ENCODE measurements around the gene GALNT2.

The GALNT2 gene

DNA sequence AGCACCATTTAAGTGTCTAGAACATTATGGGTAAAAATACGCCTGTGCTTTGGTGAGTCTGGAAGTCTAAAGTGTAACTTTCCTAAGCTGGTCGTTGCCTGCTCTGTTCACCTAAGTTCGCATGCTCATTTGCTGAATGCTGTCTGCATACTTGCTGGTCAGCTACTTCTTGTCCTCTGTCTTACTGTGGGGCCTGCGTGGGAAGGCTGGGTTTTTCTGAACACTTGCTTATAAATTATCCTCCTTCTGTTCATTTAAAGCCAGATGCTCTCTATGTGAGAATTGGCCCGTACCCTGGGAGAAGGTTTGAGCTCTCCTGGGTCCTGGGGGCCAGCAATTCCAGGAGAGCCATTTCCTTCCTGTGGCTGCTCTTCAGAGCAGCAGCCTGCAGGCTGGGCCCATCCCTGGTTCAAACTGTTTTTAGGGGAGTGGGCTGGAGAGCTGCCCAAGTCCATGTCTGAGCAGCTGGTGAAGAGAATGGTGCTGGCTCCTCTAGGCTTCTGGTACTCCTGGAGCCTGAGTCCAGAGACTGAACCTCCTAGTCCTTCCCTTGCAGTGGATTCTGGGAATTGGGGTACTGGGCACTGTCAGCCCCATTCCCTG, 75.7 kb downstream of the GALNT2 start:
- TF ChIP-seq, protein P1, sequence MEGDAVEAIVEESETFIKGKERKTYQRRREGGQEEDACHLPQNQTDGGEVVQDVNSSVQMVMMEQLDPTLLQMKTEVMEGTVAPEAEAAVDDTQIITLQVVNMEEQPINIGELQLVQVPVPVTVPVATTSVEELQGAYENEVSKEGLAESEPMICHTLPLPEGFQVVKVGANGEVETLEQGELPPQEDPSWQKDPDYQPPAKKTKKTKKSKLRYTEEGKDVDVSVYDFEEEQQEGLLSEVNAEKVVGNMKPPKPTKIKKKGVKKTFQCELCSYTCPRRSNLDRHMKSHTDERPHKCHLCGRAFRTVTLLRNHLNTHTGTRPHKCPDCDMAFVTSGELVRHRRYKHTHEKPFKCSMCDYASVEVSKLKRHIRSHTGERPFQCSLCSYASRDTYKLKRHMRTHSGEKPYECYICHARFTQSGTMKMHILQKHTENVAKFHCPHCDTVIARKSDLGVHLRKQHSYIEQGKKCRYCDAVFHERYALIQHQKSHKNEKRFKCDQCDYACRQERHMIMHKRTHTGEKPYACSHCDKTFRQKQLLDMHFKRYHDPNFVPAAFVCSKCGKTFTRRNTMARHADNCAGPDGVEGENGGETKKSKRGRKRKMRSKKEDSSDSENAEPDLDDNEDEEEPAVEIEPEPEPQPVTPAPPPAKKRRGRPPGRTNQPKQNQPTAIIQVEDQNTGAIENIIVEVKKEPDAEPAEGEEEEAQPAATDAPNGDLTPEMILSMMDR (IDR thresholded peaks at IDR 0.05): no peak
- TF ChIP-seq ZFX (IDR thresholded peaks at IDR 0.05; ENCODE audit: borderline replicate concordance): no peak

DNA sequence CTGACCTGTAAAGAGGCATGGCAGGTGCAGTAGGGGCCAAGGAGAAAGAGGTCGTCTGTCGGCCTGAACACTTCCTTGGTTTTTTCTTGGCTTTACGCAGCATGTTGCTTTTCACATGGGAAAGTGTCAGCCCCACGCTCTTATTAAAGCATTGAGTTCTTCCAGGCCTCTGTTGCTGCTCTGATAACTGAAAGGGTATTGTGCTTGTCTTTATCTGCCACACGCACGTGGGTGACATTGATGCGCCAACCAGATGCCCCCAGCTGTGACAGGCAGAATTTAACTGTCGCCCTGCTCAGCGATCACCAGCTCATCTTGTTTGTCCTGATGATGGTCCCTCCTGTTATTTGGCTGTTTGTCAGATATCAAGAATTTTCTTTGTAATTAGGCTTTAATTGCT, 76.5 kb downstream of the GALNT2 start:
- TF ChIP-seq ZFX (IDR thresholded peaks at IDR 0.05; ENCODE audit: borderline replicate concordance): no peak
- TF ChIP-seq, protein P1 (IDR thresholded peaks at IDR 0.05): no peak
- H3K27ac ChIP-seq: no peak overlapping the region

More for the DNA sequence above, 75.7 kb downstream of the GALNT2 start:
- H3K27ac ChIP-seq: no peak overlapping the region

DNA sequence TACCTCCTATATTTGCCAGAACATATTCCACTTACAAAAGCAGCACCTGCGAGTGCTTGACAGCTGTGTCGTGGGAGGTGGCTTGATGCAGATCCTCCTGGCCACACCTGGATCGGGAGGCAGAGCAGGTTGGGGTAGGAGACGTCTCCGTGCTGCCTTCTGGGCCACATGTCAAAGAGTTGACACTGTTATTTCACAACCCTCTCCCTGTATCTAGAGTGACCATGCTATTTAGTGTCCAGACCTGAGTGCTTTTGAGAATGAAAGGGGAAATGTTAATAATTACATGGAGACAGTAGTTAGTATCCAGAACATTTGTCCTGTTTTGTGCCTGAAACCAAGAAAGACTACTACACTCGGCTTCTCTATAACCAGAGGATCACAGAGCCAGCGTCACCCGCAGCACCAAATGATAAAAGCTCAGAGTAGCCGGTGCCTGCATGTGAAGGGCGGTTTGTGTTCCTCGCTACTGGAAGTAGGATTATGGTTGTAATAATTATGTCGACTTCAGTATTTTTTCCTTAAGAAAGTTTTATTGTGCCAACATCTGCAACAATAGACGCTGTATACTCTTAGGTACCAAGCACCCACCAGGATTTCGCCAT, 77.1 kb downstream of the GALNT2 start:
- TF ChIP-seq, protein P1 (IDR thresholded peaks at IDR 0.05): no peak
- no peak for TF ChIP-seq ZFX (IDR thresholded peaks at IDR 0.05; ENCODE audit: borderline replicate concordance)
- no peak overlapping the region for H3K27ac ChIP-seq

DNA sequence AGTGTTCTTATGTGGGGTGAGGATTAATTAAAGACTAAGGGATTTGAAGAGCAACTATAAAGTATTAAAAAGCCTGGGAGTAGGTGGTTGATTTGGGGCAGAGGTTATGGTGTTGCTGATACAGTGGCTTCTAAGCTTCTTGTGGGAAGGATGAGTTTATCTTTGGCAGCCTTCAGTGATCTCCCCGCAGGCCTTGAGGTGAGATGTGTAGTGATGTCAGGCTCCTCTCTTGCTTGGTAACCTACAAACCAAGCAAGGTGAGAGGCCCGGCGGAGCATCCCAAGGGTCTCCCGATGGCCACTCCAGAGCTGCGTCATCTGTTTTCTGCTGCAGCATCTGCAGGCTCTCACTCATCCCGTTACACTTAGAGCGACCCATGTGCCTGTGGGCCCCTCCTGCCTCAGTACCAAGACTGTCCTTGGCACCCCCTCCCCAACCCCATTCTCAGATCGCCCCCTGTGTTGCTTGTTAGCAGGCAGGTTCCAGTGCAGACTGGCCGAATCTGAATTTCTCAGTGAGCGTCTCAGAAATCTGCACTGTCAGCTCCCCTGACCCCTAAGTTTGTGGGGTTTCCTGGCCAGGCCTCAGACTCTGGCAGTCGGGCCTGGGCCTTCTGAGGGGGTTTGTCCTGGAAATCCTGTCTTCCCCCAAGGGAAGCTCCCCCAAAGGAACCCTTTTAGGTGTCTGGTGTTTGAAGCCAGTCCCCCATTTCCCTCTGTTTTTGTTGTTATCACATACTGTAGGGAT, 77.9 kb downstream of the GALNT2 start:
- H3K27ac ChIP-seq: no peak overlapping the region
- TF ChIP-seq, protein P1 (IDR thresholded peaks at IDR 0.05): no peak
- no peak for TF ChIP-seq ZFX (IDR thresholded peaks at IDR 0.05; ENCODE audit: borderline replicate concordance)

DNA sequence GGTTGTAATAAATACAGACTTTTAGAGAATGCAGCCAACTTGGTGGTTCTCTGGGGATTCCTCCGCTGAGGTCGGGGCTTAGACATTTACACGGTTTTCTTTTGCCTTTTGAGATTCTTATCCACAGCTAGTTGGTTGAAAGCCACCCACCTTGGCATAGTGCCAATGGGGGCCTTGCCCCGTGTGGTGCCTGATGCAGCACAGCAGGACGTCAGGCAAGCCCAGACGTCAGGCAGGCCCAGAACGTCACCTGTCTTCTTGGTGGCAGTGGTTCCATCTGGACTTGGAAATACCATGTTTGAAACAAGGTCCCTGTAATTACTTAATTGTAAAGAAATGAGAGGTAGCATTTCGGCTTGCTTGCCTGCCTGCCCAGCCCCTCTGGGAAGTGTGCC, 78.5 kb downstream of the GALNT2 start:
- H3K27ac ChIP-seq: no peak overlapping the region
- TF ChIP-seq, protein P1 (IDR thresholded peaks at IDR 0.05): no peak

DNA sequence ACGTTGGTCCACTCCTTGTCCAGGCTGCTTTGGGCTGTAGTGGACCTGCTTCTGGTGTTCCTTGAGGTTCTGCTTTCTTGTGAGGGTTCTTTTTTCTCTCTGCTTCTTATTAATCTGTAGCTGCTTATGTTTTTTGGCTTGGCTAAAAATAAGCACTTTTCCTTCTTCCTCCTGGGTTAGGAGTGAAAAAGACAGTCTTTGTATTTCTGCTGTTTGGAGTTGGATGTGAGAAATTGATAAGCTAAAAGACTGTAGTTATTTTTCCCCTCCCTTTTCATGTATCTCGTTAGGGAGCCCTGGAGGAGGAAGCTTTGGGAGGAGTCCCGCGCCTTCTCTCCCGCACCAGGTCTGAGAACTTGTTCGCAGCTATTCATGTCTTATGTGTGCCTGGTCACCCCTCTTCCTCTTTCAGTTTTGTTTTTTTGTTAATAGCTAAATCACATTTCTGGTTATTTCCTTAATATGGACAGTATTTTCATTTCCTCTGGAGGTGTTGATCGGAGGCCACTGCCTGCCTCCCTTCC, 79.0 kb downstream of the GALNT2 start:
- H3K27ac ChIP-seq: no peak overlapping the region
- TF ChIP-seq, protein P1 (IDR thresholded peaks at IDR 0.05): no peak
- no peak for TF ChIP-seq ZFX (IDR thresholded peaks at IDR 0.05; ENCODE audit: borderline replicate concordance)

DNA sequence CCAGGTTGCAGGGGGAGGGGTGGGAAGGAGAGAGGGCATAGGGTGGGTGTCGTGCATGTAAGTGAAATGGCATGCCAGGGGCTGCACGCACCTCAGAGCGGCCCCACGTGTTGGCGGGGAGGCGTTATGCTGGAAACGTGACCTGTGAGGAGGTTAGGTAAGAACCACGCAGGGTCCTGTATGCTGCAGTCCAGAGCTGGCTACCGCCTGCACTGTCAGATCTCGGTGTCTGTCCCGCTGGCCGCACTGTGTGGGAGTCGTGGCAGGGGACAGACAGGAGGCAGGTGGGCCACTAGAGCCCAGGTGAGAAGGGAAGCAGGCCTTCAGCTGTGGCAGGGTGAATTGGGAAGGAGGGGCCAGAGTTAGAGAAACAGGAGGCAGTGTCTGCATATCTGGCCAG, 79.7 kb downstream of the GALNT2 start:
- H3K27ac ChIP-seq: no peak overlapping the region
- TF ChIP-seq, protein P1 (IDR thresholded peaks at IDR 0.05): no peak
- TF ChIP-seq ZFX (IDR thresholded peaks at IDR 0.05; ENCODE audit: borderline replicate concordance): no peak
